SJSA1 (cell line): Measurements from ENCODE around the gene CRYGD. TPM values are rescaled to one million over a fixed set of nuclear protein-coding genes. Genes with fewer than 3 reads are reported as not detected.
"Not testable (repeated sequence)": the region's sequence is repeated elsewhere in the genome, so short reads cannot be mapped to it uniquely, and the experiment has no call there.

Experiments used
- DNase-seq, 2 experiments: peaks; one replicate each; pipeline ENCODE4 v3.0.0-alpha.2; 2015 to 2020; ENCODE audit warnings: low spot score in 2 of 2, low read depth in 1 of 2
- H3K27ac ChIP-seq: fragments of 250-450 bp; sonication (Bioruptor Pico); 2 replicates; pipeline ENCODE4 v1.5.1; 2020; ENCODE audit warnings: mild to moderate bottlenecking, moderate library complexity
- H3K27me3 ChIP-seq: fragments of 250-450 bp; sonication (Bioruptor Pico); replicated peaks from 2 replicates; pipeline ENCODE4 v1.5.1; 2020; ENCODE audit warnings: mild to moderate bottlenecking, moderate library complexity
- H3K36me3 ChIP-seq: fragments of 250-450 bp; sonication (Bioruptor Pico); 2 replicates; pipeline ENCODE4 v1.5.1; 2020; ENCODE audit warnings: mild to moderate bottlenecking
- H3K4me1 ChIP-seq: fragments of 250-450 bp; sonication (Bioruptor Pico); replicated peaks from 2 replicates; pipeline ENCODE4 v1.6.1; 2021; ENCODE audit warnings: mild to moderate bottlenecking
- H3K4me3 ChIP-seq: fragments of 250-450 bp; sonication (Bioruptor Pico); 2 replicates; pipeline ENCODE4 v1.5.1; 2020; ENCODE audit warnings: mild to moderate bottlenecking
- H3K9me3 ChIP-seq: fragments of 250-450 bp; sonication (Bioruptor Pico); replicated peaks from 2 replicates; pipeline ENCODE4 v1.5.1; 2020; ENCODE audit warnings: mild to moderate bottlenecking
- total RNA-seq: library from RNA; depleted of rRNA; stranded (reverse); fragments of >200 nt; shearing (Covaris generic); gene quantifications from 2 replicates; pipeline ENCODE4 v1.2.3, GENCODE V29; 2014; rRNA removed

Gene CRYGD
- total RNA-seq, result not detected in 2 replicates

GRCh38 chr2:208124013-208124715 lies at the start of gene CRYGD:
CRYGD (minus strand) TSS chr2:208124524; CDS start chr2:208124473, 51 bp downstream.
- not testable (repeated sequence) for H3K4me1 ChIP-seq, H3K9me3 ChIP-seq, H3K36me3 ChIP-seq, H3K4me3 ChIP-seq, H3K27me3 ChIP-seq, H3K27ac ChIP-seq, DNase-seq

GRCh38 chr2:208172125-208172524 lies 47.8 kb upstream of the CRYGD start:
- H3K4me1 ChIP-seq, result no peaks in the 10 kb centered on the region
- no peak for DNase-seq
- H3K4me3 ChIP-seq, result no peak overlapping the region
- H3K9me3 ChIP-seq, result no peaks in the 10 kb centered on the region
- no peaks in the 10 kb centered on the region for H3K27me3 ChIP-seq
- no peak overlapping the region for H3K27ac ChIP-seq
- no peaks in the 10 kb centered on the region for H3K36me3 ChIP-seq

GRCh38 chr2:208164951-208165755 lies 40.8 kb upstream of the CRYGD start:
- Histone ChIP-seq H3K27ac (no peak overlapping the region), H3K36me3 (no peaks in the 10 kb centered on the region), H3K27me3 (no peaks in the 10 kb centered on the region; the same call in none of the 2 replicates), H3K4me1 (no peaks in the 10 kb centered on the region), H3K4me3 (no peak overlapping the region), H3K9me3 (no peaks in the 10 kb centered on the region)
- no peak for DNase-seq

- Histone ChIP-seq H3K27ac (no peak within 1 kb of the TSS), H3K4me1 (no peaks in the 10 kb centered on the region), H3K9me3 (no peaks in the 10 kb centered on the region), H3K36me3 (no peaks in the 10 kb centered on the region), H3K4me3 (no peak within 1 kb of the TSS), H3K27me3 (no peaks in the 10 kb centered on the region; the same call in none of the 2 replicates)
- DNase-seq, result no peak
Observed at GRCh38 chr2:208163489-208163888, 39.2 kb upstream of the CRYGD start, which contains the start of gene CRYGA. CRYGA (minus strand) TSS chr2:208163589; CDS start chr2:208163556, 33 bp downstream.

GRCh38 chr2:208156439-208156838 lies 32.1 kb upstream of the CRYGD start:
- DNase-seq, result no peak
- Histone ChIP-seq H3K9me3 (no peaks in the 10 kb centered on the region), H3K4me3 (no peak overlapping the region)

GRCh38 chr2:208153156-208153555 lies 28.8 kb upstream of the CRYGD start:
- Histone ChIP-seq H3K27me3 (peaks cover 5% of the 10 kb centered on the region; the same call in 1 of the 2 replicates), H3K4me3 (no peak overlapping the region), H3K27ac (no peak overlapping the region), H3K36me3 (no peaks in the 10 kb centered on the region), H3K9me3 (no peaks in the 10 kb centered on the region), H3K4me1 (no peaks in the 10 kb centered on the region)
- no peak for DNase-seq

More at GRCh38 chr2:208156439-208156838, 32.1 kb upstream of the CRYGD start:
- no peaks in the 10 kb centered on the region for H3K4me1 ChIP-seq
- H3K36me3 ChIP-seq, result no peaks in the 10 kb centered on the region
- H3K27me3 ChIP-seq, result 0 out of 2 replicates have a peak, but pooled peaks cover 5% of the 10 kb centered on the region
- no peak overlapping the region for H3K27ac ChIP-seq

- Histone ChIP-seq H3K27me3 (peaks cover 2% of the 10 kb centered on the region; the same call in 1 of the 2 replicates), H3K36me3 (no peaks in the 10 kb centered on the region), H3K27ac (no peak overlapping the region), H3K4me1 (no peaks in the 10 kb centered on the region), H3K4me3 (no peak overlapping the region), H3K9me3 (no peaks in the 10 kb centered on the region)
- DNase-seq, result no peak
Observed at GRCh38 chr2:208150956-208151355, 26.6 kb upstream of the CRYGD start.

- Histone ChIP-seq H3K27ac (no peak overlapping the region), H3K27me3 (peaks cover 2% of the 10 kb centered on the region; the same call in 1 of the 2 replicates), H3K4me3 (no peak overlapping the region), H3K9me3 (no peaks in the 10 kb centered on the region), H3K4me1 (no peaks in the 10 kb centered on the region), H3K36me3 (no peaks in the 10 kb centered on the region)
- no peak for DNase-seq
Observed at GRCh38 chr2:208150094-208150493, 25.8 kb upstream of the CRYGD start.

GRCh38 chr2:208148803-208149202 lies 24.5 kb upstream of the CRYGD start:
- Histone ChIP-seq H3K9me3 (no peaks in the 10 kb centered on the region), H3K4me1 (no peaks in the 10 kb centered on the region), H3K4me3 (no peak overlapping the region), H3K36me3 (no peaks in the 10 kb centered on the region), H3K27ac (no peak overlapping the region), H3K27me3 (peaks cover 2% of the 10 kb centered on the region; the same call in 1 of the 2 replicates)
- DNase-seq, result no peak

- Histone ChIP-seq H3K4me3 (no peak overlapping the region), H3K36me3 (no peaks in the 10 kb centered on the region), H3K27ac (no peak overlapping the region), H3K27me3 (no peaks in the 10 kb centered on the region; the same call in 1 of the 2 replicates), H3K9me3 (no peaks in the 10 kb centered on the region), H3K4me1 (no peaks in the 10 kb centered on the region)
- DNase-seq, result no peak
Observed at GRCh38 chr2:208147759-208148158, 23.4 kb upstream of the CRYGD start.

- H3K27ac ChIP-seq, result no peak overlapping the region
- H3K27me3 ChIP-seq, result no peaks in the 10 kb centered on the region; the same call in 1 of the 2 replicates
- no peaks in the 10 kb centered on the region for H3K9me3 ChIP-seq
- H3K4me1 ChIP-seq, result no peaks in the 10 kb centered on the region
- H3K36me3 ChIP-seq, result no peaks in the 10 kb centered on the region
- no peak overlapping the region for H3K4me3 ChIP-seq
- DNase-seq, result no peak
Observed at GRCh38 chr2:208147008-208147407, 22.7 kb upstream of the CRYGD start.

GRCh38 chr2:208146006-208146405 lies 21.7 kb upstream of the CRYGD start, which contains the start of gene CRYGB:
CRYGB (minus strand) TSS chr2:208146158; CDS start chr2:208146120, 38 bp downstream.
- DNase-seq, result no peak
- Histone ChIP-seq H3K27ac (no peak within 1 kb of the TSS), H3K9me3 (no peaks in the 10 kb centered on the region), H3K27me3 (no peaks in the 10 kb centered on the region; the same call in 1 of the 2 replicates), H3K36me3 (no peaks in the 10 kb centered on the region), H3K4me1 (no peaks in the 10 kb centered on the region), H3K4me3 (no peak within 1 kb of the TSS)

- Histone ChIP-seq H3K36me3 (no peaks in the 10 kb centered on the region), H3K9me3 (no peaks in the 10 kb centered on the region), H3K4me3 (no peak overlapping the region), H3K4me1 (no peaks in the 10 kb centered on the region), H3K27ac (no peak overlapping the region), H3K27me3 (no peaks in the 10 kb centered on the region; the same call in 1 of the 2 replicates)
- DNase-seq, result no peak
Observed at GRCh38 chr2:208142925-208143799, 18.8 kb upstream of the CRYGD start.
